Breast epithelium (tissue), 4 donors: ENCODE data around the gene GPC5. TPM values are rescaled to one million over a fixed set of nuclear protein-coding genes. Genes with fewer than 3 reads are reported as not detected.

Experiments used
- DNase-seq, 2 donors: peaks; one replicate each; pipeline ENCODE4 v3.0.0-alpha.2; 2019; ENCODE audit warnings: low spot score in 2 of 2
- H3K27ac ChIP-seq, 2 donors: fragments of 200-600 bp; sonication (generic) in 1 of 2; one replicate each; pipeline ENCODE4 v1.5.1; 2016 to 2019; ENCODE audit warnings: mild to moderate bottlenecking in 1 of 2
- H3K27me3 ChIP-seq, 2 donors: fragments of 200-600 bp; sonication (generic) in 1 of 2; one replicate each; pipeline versions ENCODE4 v1.5.1 to v1.6.0; 2017 to 2019; ENCODE audit warnings: control low read depth in 1 of 2, mild to moderate bottlenecking in 1 of 2
- H3K36me3 ChIP-seq: fragments of 200-600 bp; one replicate; pipeline ENCODE4 v1.5.1; 2019
- H3K4me1 ChIP-seq, 2 donors: fragments of 200-600 bp; sonication (generic); one replicate each; pipeline ENCODE4 v1.5.1; 2016 to 2019; ENCODE audit warnings: control low read depth in 1 of 2
- H3K4me3 ChIP-seq, 3 donors: fragments of 200-600 bp; sonication (generic); 1 replicate in 2 of 3; 2 replicates in 1 of 3; pipeline ENCODE4 v1.5.1; 2016 to 2019; ENCODE audit warnings: mild to moderate bottlenecking in 3 of 3, moderate library complexity in 2 of 3
- H3K9me3 ChIP-seq, 2 donors: fragments of 200-600 bp; sonication (generic) in 1 of 2; one replicate each; pipeline ENCODE4 v1.5.1; 2016 to 2019; ENCODE audit warnings: control low read depth in 1 of 2
- POLR2A ChIP-seq: fragments of 450-650 bp; IDR thresholded peaks from one replicate; pipeline ENCODE4 v1.6.1; 2016; ENCODE audit warnings: antibody characterized with exemption, mild to moderate bottlenecking, moderate library complexity
- POLR2AphosphoS5 ChIP-seq, 3 donors: sonication (generic); formaldehyde crosslinking; IDR thresholded peaks; one replicate each; pipeline ENCODE4 v1.6.1; 2017; ENCODE audit warnings: antibody characterized with exemption in 3 of 3
- intact Hi-C: fragments of 100-400 bp; cut with DNase I; formaldehyde crosslinking; loops from one replicate; pipeline ENCODE4 v1.15.1; 2023; ENCODE audit warnings: low total_unique reads
- total RNA-seq, 3 donors: library from RNA; depleted of rRNA; stranded (reverse); fragments of >200 nt; gene quantifications; one replicate each; pipeline ENCODE4 v1.1.0, GENCODE V29; 2016
- TF ChIP-seq, protein P1 (sequence below), 3 donors: fragments of 450-650 bp; IDR thresholded peaks; one replicate each; pipeline ENCODE4 v1.5.1; 2016 to 2017; ENCODE audit warnings: antibody characterized with exemption in 3 of 3, mild to moderate bottlenecking in 3 of 3, moderate library complexity in 3 of 3

GPC5 gene
- total RNA-seq, 3 donors from 2014 or later, result 0.88 to 0.98 TPM; not detected in 1

DNA sequence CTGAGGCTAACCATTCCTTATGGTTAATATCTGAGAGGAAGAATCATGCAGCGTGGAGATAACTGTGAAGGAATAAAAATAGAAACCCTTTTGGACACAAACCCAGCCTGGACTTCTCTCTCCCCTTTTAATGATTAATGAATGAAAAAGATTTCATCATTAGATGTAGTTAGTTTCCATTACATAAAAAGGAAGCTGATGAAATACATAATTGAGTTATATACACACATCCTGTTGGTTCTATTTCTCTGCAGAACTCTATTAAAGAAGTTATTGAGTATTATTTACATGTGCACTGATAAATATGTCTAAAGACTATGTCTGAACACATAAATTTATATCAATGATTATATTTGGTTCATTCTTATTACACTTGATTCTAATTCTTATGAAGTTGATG lies 465.3 kb downstream of the GPC5 start:
- H3K4me3 ChIP-seq, result no peak overlapping the region
- H3K9me3 ChIP-seq, result no peaks in the 10 kb centered on the region
- no peak overlapping the region for H3K27ac ChIP-seq
- no peak for DNase-seq
- H3K36me3 ChIP-seq, result no peaks in the 10 kb centered on the region
- intact Hi-C loops, result no loop called here
- no peaks in the 10 kb centered on the region for H3K4me1 ChIP-seq
- no peaks in the 10 kb centered on the region for H3K27me3 ChIP-seq
- TF ChIP-seq, protein P1, sequence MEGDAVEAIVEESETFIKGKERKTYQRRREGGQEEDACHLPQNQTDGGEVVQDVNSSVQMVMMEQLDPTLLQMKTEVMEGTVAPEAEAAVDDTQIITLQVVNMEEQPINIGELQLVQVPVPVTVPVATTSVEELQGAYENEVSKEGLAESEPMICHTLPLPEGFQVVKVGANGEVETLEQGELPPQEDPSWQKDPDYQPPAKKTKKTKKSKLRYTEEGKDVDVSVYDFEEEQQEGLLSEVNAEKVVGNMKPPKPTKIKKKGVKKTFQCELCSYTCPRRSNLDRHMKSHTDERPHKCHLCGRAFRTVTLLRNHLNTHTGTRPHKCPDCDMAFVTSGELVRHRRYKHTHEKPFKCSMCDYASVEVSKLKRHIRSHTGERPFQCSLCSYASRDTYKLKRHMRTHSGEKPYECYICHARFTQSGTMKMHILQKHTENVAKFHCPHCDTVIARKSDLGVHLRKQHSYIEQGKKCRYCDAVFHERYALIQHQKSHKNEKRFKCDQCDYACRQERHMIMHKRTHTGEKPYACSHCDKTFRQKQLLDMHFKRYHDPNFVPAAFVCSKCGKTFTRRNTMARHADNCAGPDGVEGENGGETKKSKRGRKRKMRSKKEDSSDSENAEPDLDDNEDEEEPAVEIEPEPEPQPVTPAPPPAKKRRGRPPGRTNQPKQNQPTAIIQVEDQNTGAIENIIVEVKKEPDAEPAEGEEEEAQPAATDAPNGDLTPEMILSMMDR (IDR thresholded peaks at IDR 0.05), result no peak
- TF ChIP-seq POLR2A (no peak), POLR2AphosphoS5 (IDR thresholded peaks at IDR 0.05) (no peak)

- no peaks in the 10 kb centered on the region for H3K36me3 ChIP-seq
- no peak for TF ChIP-seq POLR2A
- TF ChIP-seq, protein P1 (IDR thresholded peaks at IDR 0.05), result no peak
- no peak for TF ChIP-seq POLR2AphosphoS5 (IDR thresholded peaks at IDR 0.05)
- intact Hi-C loops, result no loop called here
Measured at GRCh38 chr13:91868351-91868750, 469.9 kb downstream of the GPC5 start.

GRCh38 chr13:91878491-91878890 lies 480.1 kb downstream of the GPC5 start:
- Histone ChIP-seq H3K27me3 (no peaks in the 10 kb centered on the region), H3K36me3 (no peaks in the 10 kb centered on the region), H3K9me3 (no peaks in the 10 kb centered on the region), H3K4me1 (no peaks in the 10 kb centered on the region), H3K4me3 (no peak overlapping the region), H3K27ac (no peak overlapping the region)
- no peak for DNase-seq
- intact Hi-C loops, result no loop called here
- no peak for TF ChIP-seq POLR2AphosphoS5 (IDR thresholded peaks at IDR 0.05)
- TF ChIP-seq POLR2A, result no peak
- TF ChIP-seq, protein P1 (IDR thresholded peaks at IDR 0.05), result no peak

More at GRCh38 chr13:91868351-91868750, 469.9 kb downstream of the GPC5 start:
- Histone ChIP-seq H3K9me3 (no peaks in the 10 kb centered on the region), H3K27ac (no peak overlapping the region), H3K4me1 (no peaks in the 10 kb centered on the region), H3K4me3 (no peak overlapping the region), H3K27me3 (no peaks in the 10 kb centered on the region)
- DNase-seq, result no peak

DNA sequence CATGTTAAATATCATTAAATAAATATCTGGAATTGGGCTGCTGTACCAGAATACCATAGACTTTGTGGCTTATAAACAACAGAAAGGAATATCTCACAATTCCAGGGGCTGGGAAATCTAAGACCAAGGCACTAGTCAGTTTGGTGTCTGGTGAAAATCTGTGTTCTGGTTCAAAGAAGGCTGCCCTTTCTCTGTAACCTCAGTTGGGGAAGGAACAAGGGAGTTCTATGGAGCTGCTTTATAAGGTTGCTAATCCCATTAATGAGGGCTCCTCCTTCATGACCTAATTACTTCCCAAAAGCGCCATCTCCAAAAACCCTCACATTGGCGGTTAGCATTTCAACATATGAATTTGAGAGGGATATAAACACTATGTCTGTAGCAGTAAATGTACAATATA lies 480.9 kb downstream of the GPC5 start:
- no peak for DNase-seq
- TF ChIP-seq POLR2A (no peak), POLR2AphosphoS5 (IDR thresholded peaks at IDR 0.05) (no peak)
- TF ChIP-seq, protein P1 (IDR thresholded peaks at IDR 0.05), result no peak
- Histone ChIP-seq H3K27me3 (no peaks in the 10 kb centered on the region), H3K4me1 (no peaks in the 10 kb centered on the region), H3K27ac (no peak overlapping the region), H3K9me3 (no peaks in the 10 kb centered on the region), H3K36me3 (no peaks in the 10 kb centered on the region), H3K4me3 (no peak overlapping the region)
- intact Hi-C loops, result no loop called here

DNA sequence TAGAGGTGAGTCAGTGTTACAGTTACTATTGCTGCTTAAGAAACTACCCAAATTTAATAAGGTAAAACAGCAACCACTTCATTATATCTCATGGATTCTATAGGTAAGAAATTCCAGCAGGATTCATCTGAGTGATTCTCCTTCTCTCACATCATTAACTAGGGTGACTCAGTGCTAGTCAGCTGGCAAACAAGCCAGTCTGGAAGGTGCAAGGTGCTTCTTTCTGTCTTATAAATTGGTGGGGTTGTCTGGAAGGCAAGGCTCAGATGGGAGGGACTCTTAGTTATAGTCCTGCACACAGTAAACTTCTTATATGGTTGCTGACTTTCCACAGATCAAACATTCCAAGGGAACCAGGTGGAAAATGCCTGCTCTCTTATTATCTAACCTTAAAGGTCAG lies 484.5 kb downstream of the GPC5 start:
- intact Hi-C loops, result no loop called here
- H3K27me3 ChIP-seq, result no peaks in the 10 kb centered on the region
- H3K4me1 ChIP-seq, result no peaks in the 10 kb centered on the region
- no peaks in the 10 kb centered on the region for H3K9me3 ChIP-seq
- TF ChIP-seq POLR2AphosphoS5 (IDR thresholded peaks at IDR 0.05), result no peak
- TF ChIP-seq, protein P1 (IDR thresholded peaks at IDR 0.05), result no peak
- TF ChIP-seq POLR2A, result no peak
- no peak for DNase-seq
- H3K36me3 ChIP-seq, result no peaks in the 10 kb centered on the region
- H3K4me3 ChIP-seq, result no peak overlapping the region
- H3K27ac ChIP-seq, result no peak overlapping the region
